Common myeloid progenitor, CD34-positive (primary cell): ENCODE results near the gene BTD.

Source experiments
- CTCF ChIA-PET: fragments of 350-600 bp; sonication (Branson Sonifier 250); formaldehyde crosslinking; loops from one replicate; lab custom pipeline; 2021; ENCODE audit warnings: antibody characterized with exemption; lab: Charles Lee
- POLR2A ChIA-PET: fragments of 350-600 bp; sonication (Branson Sonifier 250); formaldehyde crosslinking; loops from one replicate; lab custom pipeline; 2021; ENCODE audit warnings: antibody characterized with exemption; lab: Charles Lee
- DNase-seq, 3 donors: peaks; one replicate each; pipeline versions ENCODE4 v3.0.0 to v3.0.0-alpha.2; 2013
- H3K27ac ChIP-seq, 2 experiments: 1 replicate in 1 of 2; 2 replicates in 1 of 2; pipeline ENCODE4 v1.7.0; 2013; ENCODE audit warnings: inconsistent platforms in 2 of 2, low read length in 2 of 2, mild to moderate bottlenecking in 2 of 2, low read depth in 1 of 2, moderate library complexity in 1 of 2; ENCODE audit not compliant: severe bottlenecking in 2 of 2, insufficient read depth in 1 of 2, poor library complexity in 1 of 2
- H3K27me3 ChIP-seq, 5 experiments: replicated peaks in 2 of 5; 1 replicate in 3 of 5; 2 replicates in 2 of 5; pipeline versions ENCODE4 v1.6.1 to v1.7.0; 2013; ENCODE audit warnings: low read length in 4 of 5, mild to moderate bottlenecking in 2 of 5, moderate library complexity in 2 of 5, inconsistent platforms in 1 of 5; ENCODE audit not compliant: insufficient read depth in 5 of 5, control insufficient read depth in 4 of 5
- H3K36me3 ChIP-seq, 4 experiments: 1 replicate in 2 of 4; 2 replicates in 2 of 4; pipeline versions ENCODE4 v1.6.1 to v1.7.0; 2013; ENCODE audit warnings: low read length in 3 of 4, control low read depth in 1 of 4, mild to moderate bottlenecking in 1 of 4; ENCODE audit not compliant: control insufficient read depth in 4 of 4, insufficient read depth in 4 of 4
- H3K4me1 ChIP-seq, 4 experiments: 1 replicate in 3 of 4; 2 replicates in 1 of 4; pipeline versions ENCODE4 v1.6.1 to v1.7.1; 2013; ENCODE audit warnings: low read length in 3 of 4, mild to moderate bottlenecking in 3 of 4, control low read depth in 1 of 4, inconsistent platforms in 1 of 4, moderate library complexity in 1 of 4; ENCODE audit not compliant: control insufficient read depth in 4 of 4, insufficient read depth in 4 of 4; ENCODE audit errors: control extremely low read depth in 1 of 4
- H3K4me3 ChIP-seq, 7 experiments: 1 replicate in 4 of 7; 2 replicates in 3 of 7; pipeline versions ENCODE4 v1.5.1 to v1.7.0; 2013; ENCODE audit warnings: mild to moderate bottlenecking in 7 of 7, low read length in 6 of 7, moderate library complexity in 6 of 7, inconsistent platforms in 2 of 7, low read depth in 2 of 7, control low read depth in 1 of 7; ENCODE audit not compliant: insufficient read depth in 4 of 7, control insufficient read depth in 1 of 7; ENCODE audit errors: extremely low read depth in 1 of 7
- H3K9me3 ChIP-seq, 5 experiments: 1 replicate in 4 of 5; 2 replicates in 1 of 5; pipeline versions ENCODE4 v1.6.1 to v1.7.1; 2013; ENCODE audit warnings: low read length in 4 of 5, mild to moderate bottlenecking in 2 of 5, inconsistent platforms in 1 of 5, low read depth in 1 of 5, moderate library complexity in 1 of 5; ENCODE audit not compliant: control insufficient read depth in 4 of 5, insufficient read depth in 2 of 5; ENCODE audit errors: control extremely low read depth in 1 of 5
- WGBS: methylation state at CpG from one replicate; pipeline ENCODE4 v1.1.5; 2013; ENCODE audit not compliant: insufficient coverage; 5-methylcytosine and 5-hydroxymethylcytosine counted together

Gene BTD

GRCh38 chr3:15660055-15660935 is 58.8 kb downstream of the BTD start:
- Histone ChIP-seq H3K27me3 (no peaks in the 10 kb centered on the region), H3K4me3 (no peak overlapping the region), H3K4me1 (no peaks in the 10 kb centered on the region), H3K27ac (no peak overlapping the region), H3K36me3 (no peaks in the 10 kb centered on the region), H3K9me3 (peaks cover 2 to 23% (median 17%) of the 10 kb centered on the region in 5 experiments)
- 71% methylated on average over 5 of the region's 7 CpGs for WGBS
- ChIA-PET CTCF (interaction anchor here (1.2 kb wide), 1 partner anchor 9 kb away, joined by 3 read pairs; no protein-coding TSS in a partner anchor), POLR2A (no interaction called here)
- DNase-seq, result no peak

- Histone ChIP-seq H3K4me3 (no peak overlapping the region), H3K27ac (no peak overlapping the region), H3K4me1 (peaks cover 0 to 6% (median 0%) of the 10 kb centered on the region in 4 experiments), H3K36me3 (peaks cover 7 to 21% (median 12%) of the 10 kb centered on the region in 4 experiments), H3K27me3 (no peaks in the 10 kb centered on the region), H3K9me3 (no peaks in the 10 kb centered on the region)
- no peak for DNase-seq
- CTCF ChIA-PET, result no interaction called here
- no CpG with 5 or more reads among the region's 1 CpG for WGBS
- POLR2A ChIA-PET, result no interaction called here
Measured at GRCh38 chr3:15664144-15664543, 62.6 kb downstream of the BTD start.

- POLR2A ChIA-PET, result no interaction called here
- Histone ChIP-seq H3K27me3 (no peaks in the 10 kb centered on the region), H3K4me1 (peaks cover 0 to 6% (median 0%) of the 10 kb centered on the region in 4 experiments), H3K4me3 (no peak overlapping the region), H3K36me3 (peaks cover 17 to 34% (median 25%) of the 10 kb centered on the region in 4 experiments), H3K27ac (no peak overlapping the region), H3K9me3 (no peaks in the 10 kb centered on the region)
- CTCF ChIA-PET, result no interaction called here
- peak in 1 of 3 donors; percentile 21 for DNase-seq
- 100% methylated on average over 5 of the region's 5 CpGs for WGBS
Measured at GRCh38 chr3:15665510-15666150, 64.1 kb downstream of the BTD start.

- Histone ChIP-seq H3K4me3 (no peak overlapping the region), H3K9me3 (no peaks in the 10 kb centered on the region), H3K27me3 (no peaks in the 10 kb centered on the region), H3K36me3 (peaks cover 17 to 40% (median 30%) of the 10 kb centered on the region in 4 experiments), H3K4me1 (peaks cover 0 to 6% (median 0%) of the 10 kb centered on the region in 4 experiments), H3K27ac (no peak overlapping the region)
- WGBS, result 93% methylated on average over 3 of the region's 5 CpGs
- ChIA-PET CTCF (no interaction called here), POLR2A (no interaction called here)
- DNase-seq, result no peak
Measured at GRCh38 chr3:15666277-15666676, 64.7 kb downstream of the BTD start.

- ChIA-PET POLR2A (no interaction called here), CTCF (interaction anchor here (1.3 kb wide), 1 partner anchor 9 kb away, joined by 4 read pairs; no protein-coding TSS in a partner anchor)
- DNase-seq, result peak in 2 of 3 donors; percentile 23 to 29
- no CpG with 5 or more reads among the region's 3 CpGs for WGBS
- no peak overlapping the region for H3K27ac ChIP-seq
- no peaks in the 10 kb centered on the region for H3K9me3 ChIP-seq
- H3K4me1 ChIP-seq, result peaks cover 0 to 6% (median 0%) of the 10 kb centered on the region in 4 experiments
- H3K27me3 ChIP-seq, result no peaks in the 10 kb centered on the region
- H3K36me3 ChIP-seq, result peaks cover 25 to 52% (median 35%) of the 10 kb centered on the region in 4 experiments
- H3K4me3 ChIP-seq, result no peak overlapping the region
Measured at GRCh38 chr3:15667484-15667883, 65.9 kb downstream of the BTD start.

GRCh38 chr3:15673536-15673935 is 72.0 kb downstream of the BTD start:
- no peak overlapping the region for H3K27ac ChIP-seq
- POLR2A ChIA-PET, result no interaction called here
- H3K4me3 ChIP-seq, result no peak overlapping the region
- no peaks in the 10 kb centered on the region for H3K27me3 ChIP-seq
- peaks cover 44 to 95% (median 67%) of the 10 kb centered on the region in 4 experiments for H3K36me3 ChIP-seq
- H3K9me3 ChIP-seq, result no peaks in the 10 kb centered on the region
- 100% methylated on average over 1 of the region's 1 CpG for whole genome bisulfite sequencing
- no peaks in the 10 kb centered on the region for H3K4me1 ChIP-seq
- CTCF ChIA-PET, result interaction anchor here (0.7 to 1.0 kb wide), 3 partner anchors 16 to 43 kb away, joined by 3 read pairs; no protein-coding TSS in a partner anchor
- no peak for DNase-seq
